Liver (tissue), 9 donors: ENCODE measurements around the gene GMDS. TPM values are rescaled to one million over a fixed set of nuclear protein-coding genes. Genes with fewer than 3 reads are reported as not detected.

Experiments used
- DNase-seq: peaks from one replicate; pipeline ENCODE4 v3.0.0-alpha.2; 2017; ENCODE audit warnings: low spot score
- H3K27ac ChIP-seq, 2 donors: one replicate each; pipeline ENCODE4 v1.7.0; 2013; ENCODE audit warnings: inconsistent platforms in 2 of 2, low read length in 2 of 2, control low read depth in 1 of 2, low read depth in 1 of 2, mild to moderate bottlenecking in 1 of 2
- H3K27me3 ChIP-seq, 4 donors: one replicate each; pipeline versions ENCODE4 v1.6.1 to v1.7.0; 2013; ENCODE audit warnings: low read length in 3 of 4, inconsistent platforms in 1 of 4, mild to moderate bottlenecking in 1 of 4, moderate library complexity in 1 of 4; ENCODE audit not compliant: control insufficient read depth in 4 of 4, insufficient read depth in 4 of 4
- H3K36me3 ChIP-seq, 4 donors: one replicate each; pipeline versions ENCODE4 v1.6.1 to v1.7.0; 2013; ENCODE audit warnings: low read length in 3 of 4, mild to moderate bottlenecking in 3 of 4, low read depth in 1 of 4, moderate library complexity in 1 of 4; ENCODE audit not compliant: control insufficient read depth in 4 of 4, insufficient read depth in 3 of 4
- H3K4me1 ChIP-seq, 4 donors: one replicate each; pipeline versions ENCODE4 v1.6.1 to v1.7.0; 2013; ENCODE audit warnings: low read length in 3 of 4, mild to moderate bottlenecking in 3 of 4, moderate library complexity in 1 of 4; ENCODE audit not compliant: control insufficient read depth in 4 of 4, insufficient read depth in 4 of 4
- H3K4me3 ChIP-seq, 3 donors: one replicate each; pipeline versions ENCODE4 v1.6.1 to v1.7.0; 2013; ENCODE audit warnings: low read length in 3 of 3, control low read depth in 1 of 3, low read depth in 1 of 3, mild to moderate bottlenecking in 1 of 3
- H3K9ac ChIP-seq, 2 donors: one replicate each; pipeline ENCODE4 v1.7.0; 2013; ENCODE audit warnings: low read length in 2 of 2, mild to moderate bottlenecking in 2 of 2, moderate library complexity in 2 of 2, control low read depth in 1 of 2, low read depth in 1 of 2
- H3K9me3 ChIP-seq, 4 donors: one replicate each; pipeline versions ENCODE4 v1.6.1 to v1.7.0; 2013; ENCODE audit warnings: low read length in 3 of 4; ENCODE audit not compliant: control insufficient read depth in 4 of 4
- EGR1 ChIP-seq, 2 donors: IDR thresholded peaks; 2 replicates each; pipeline ENCODE4 v1.6.1; 2016 to 2018; ENCODE audit warnings: antibody characterized with exemption in 2 of 2, low read depth in 2 of 2
- FOXA1 ChIP-seq: IDR thresholded peaks from 2 replicates; pipeline ENCODE4 v1.6.1; 2016; ENCODE audit warnings: antibody characterized with exemption
- HNF4A ChIP-seq, 2 donors: conservative IDR thresholded peaks; 2 replicates each; pipeline ENCODE4 v1.6.1; 2016; ENCODE audit warnings: antibody characterized with exemption in 2 of 2, mild to moderate bottlenecking in 2 of 2
- JUND ChIP-seq, 2 donors: IDR thresholded peaks; 2 replicates each; pipeline ENCODE4 v1.6.1; 2016; ENCODE audit warnings: antibody characterized with exemption in 2 of 2
- NR2F2 ChIP-seq: IDR thresholded peaks from 2 replicates; pipeline ENCODE4 v1.6.1; 2016; ENCODE audit warnings: antibody characterized with exemption
- RAD21 ChIP-seq, 2 donors: IDR thresholded peaks; 2 replicates each; pipeline ENCODE4 v1.6.1; 2016; ENCODE audit warnings: antibody characterized with exemption in 2 of 2, mild to moderate bottlenecking in 2 of 2
- RXRA ChIP-seq, 2 donors: IDR thresholded peaks; 2 replicates each; pipeline ENCODE4 v1.6.1; 2017 to 2018; ENCODE audit warnings: antibody characterized with exemption in 2 of 2, mild to moderate bottlenecking in 1 of 2
- SP1 ChIP-seq: IDR thresholded peaks from 2 replicates; pipeline ENCODE4 v1.6.1; 2018; ENCODE audit warnings: antibody characterized with exemption, mild to moderate bottlenecking
- YY1 ChIP-seq: IDR thresholded peaks from 2 replicates; pipeline ENCODE4 v1.6.1; 2016; ENCODE audit warnings: antibody characterized with exemption, mild to moderate bottlenecking
- ZBTB33 ChIP-seq: IDR thresholded peaks from 2 replicates; pipeline ENCODE4 v1.6.1; 2016; ENCODE audit warnings: antibody characterized with exemption
- WGBS: extraction: QIAGEN DNeasy Blood & Tissue Kit; methylation state at CpG from one replicate; pipeline ENCODE4 v1.1.7; 2013; 5-methylcytosine and 5-hydroxymethylcytosine counted together
- polyA plus RNA-seq, 2 donors: library from polyadenylated mRNA; stranded (reverse) in 1 of 2; unstranded in 1 of 2; fragments of 200-250 nt in 1 of 2; fragments of >200 nt in 1 of 2; fragmentation: Nextera tagmentation in 1 of 2; extraction: Ambion mirVana in 1 of 2; gene quantifications; one replicate each; pipeline versions ENCODE4 v1.2.1 to v1.2.3, GENCODE V29; 2013 to 2015
- total RNA-seq, 2 donors: library from RNA; depleted of rRNA; stranded (reverse); fragments of >200 nt; gene quantifications; one replicate each; pipeline ENCODE4 v1.2.3, GENCODE V29; 2014
- TF ChIP-seq, protein P1 (sequence below): IDR thresholded peaks from 2 replicates; pipeline ENCODE4 v1.6.1; 2016; ENCODE audit warnings: antibody characterized with exemption
- TF ChIP-seq, protein P2 (sequence below): IDR thresholded peaks from 2 replicates; pipeline ENCODE4 v1.6.1; 2016; ENCODE audit warnings: antibody characterized with exemption
- TF ChIP-seq, protein P3 (sequence below): IDR thresholded peaks from 2 replicates; pipeline ENCODE4 v1.6.1; 2016; ENCODE audit warnings: antibody characterized with exemption, mild to moderate bottlenecking
- donor health status: healthy.
- donor health status: healthy.
- donor health status: healthy.
- donor health status: healthy.
- donor health status: healthy.

GMDS gene
- total and polyA plus RNA-seq, 4 donors, result 3.5 to 15.6 (median 13.0) TPM

DNA sequence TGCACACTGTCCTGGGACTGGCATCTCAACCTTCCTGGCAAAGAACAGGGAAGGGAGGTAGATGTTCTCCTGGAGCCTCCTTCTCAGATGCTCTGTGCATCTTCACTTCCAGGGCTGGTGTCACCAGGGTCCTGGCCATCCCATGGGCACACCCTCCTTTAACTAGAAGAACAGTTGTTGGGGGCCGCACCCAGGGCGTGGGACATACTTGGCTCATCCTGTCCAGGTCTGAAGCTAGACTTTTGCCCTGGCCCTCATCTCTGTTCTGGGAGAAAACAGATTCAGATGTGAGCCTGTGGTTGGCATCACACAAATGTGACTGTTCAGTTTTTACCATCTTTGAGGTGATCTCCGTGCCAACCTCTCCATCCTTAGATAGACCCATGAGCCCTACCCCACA, 594.0 kb downstream of the GMDS start:
- no peak for DNase-seq
- Histone ChIP-seq H3K4me1 (no peaks in the 10 kb centered on the region), H3K4me3 (no peak overlapping the region), H3K36me3 (no peaks in the 10 kb centered on the region), H3K9ac (no peak overlapping the region), H3K27me3 (no peaks in the 10 kb centered on the region), H3K9me3 (no peaks in the 10 kb centered on the region), H3K27ac (no peak overlapping the region)
- TF ChIP-seq RAD21 (IDR thresholded peaks at IDR 0.05) (no peak), FOXA1 (no peak), EGR1 (IDR thresholded peaks at IDR 0.05; ENCODE audit: low read depth in 2 of 2) (no peak)
- TF ChIP-seq, protein P1, sequence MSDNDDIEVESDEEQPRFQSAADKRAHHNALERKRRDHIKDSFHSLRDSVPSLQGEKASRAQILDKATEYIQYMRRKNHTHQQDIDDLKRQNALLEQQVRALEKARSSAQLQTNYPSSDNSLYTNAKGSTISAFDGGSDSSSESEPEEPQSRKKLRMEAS, result no peak
- 98% methylated on average over 3 of the region's 3 CpGs for whole genome bisulfite sequencing

- 96% methylated on average over 14 of the region's 14 CpGs for WGBS
- Histone ChIP-seq H3K4me3 (no peak overlapping the region), H3K9ac (no peak overlapping the region), H3K27me3 (no peaks in the 10 kb centered on the region), H3K4me1 (no peaks in the 10 kb centered on the region), H3K27ac (no peak overlapping the region), H3K9me3 (no peaks in the 10 kb centered on the region), H3K36me3 (no peaks in the 10 kb centered on the region)
- no peak for DNase-seq
- TF ChIP-seq YY1, result no peak
- no peak for TF ChIP-seq FOXA1
- TF ChIP-seq NR2F2, result no peak
- no peak for TF ChIP-seq HNF4A (conservative IDR thresholded peaks at IDR 0.05)
- TF ChIP-seq, protein P2, sequence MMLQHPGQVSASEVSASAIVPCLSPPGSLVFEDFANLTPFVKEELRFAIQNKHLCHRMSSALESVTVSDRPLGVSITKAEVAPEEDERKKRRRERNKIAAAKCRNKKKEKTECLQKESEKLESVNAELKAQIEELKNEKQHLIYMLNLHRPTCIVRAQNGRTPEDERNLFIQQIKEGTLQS, result no peak
- TF ChIP-seq JUND (IDR thresholded peaks at IDR 0.05), result no peak
- no peak for TF ChIP-seq RXRA (IDR thresholded peaks at IDR 0.05)
Observed at GRCh38 chr6:1645466-1646185, 599.8 kb downstream of the GMDS start.

DNA sequence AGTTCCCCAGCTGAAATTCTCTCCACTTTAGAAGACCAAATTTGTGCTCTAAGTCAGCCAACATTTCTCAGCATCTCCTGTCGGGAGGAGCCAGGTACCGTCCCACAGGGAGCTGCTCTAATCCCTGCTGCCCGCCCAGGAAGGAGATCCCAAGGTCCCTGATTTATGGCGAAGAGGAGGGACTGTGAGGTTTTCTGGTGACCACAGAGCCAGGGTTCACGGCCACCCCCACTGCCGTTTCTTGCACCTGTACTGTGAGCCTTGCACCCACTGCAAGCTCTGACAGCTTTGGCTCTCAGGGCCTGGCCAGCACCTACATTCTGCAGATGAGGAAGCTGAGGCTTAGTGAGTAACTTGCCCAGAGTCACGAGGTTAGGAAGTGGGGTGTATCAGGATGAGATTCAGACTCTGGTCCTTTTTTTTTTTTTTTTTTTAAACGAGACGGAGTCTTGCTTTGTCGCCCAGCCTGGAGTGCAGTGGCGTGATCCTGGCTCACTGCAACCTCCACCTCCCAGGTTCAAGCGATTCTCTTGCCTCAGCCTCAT, 600.8 kb downstream of the GMDS start:
- Histone ChIP-seq H3K4me3 (no peak overlapping the region), H3K36me3 (no peaks in the 10 kb centered on the region), H3K4me1 (no peaks in the 10 kb centered on the region), H3K9ac (no peak overlapping the region), H3K27me3 (no peaks in the 10 kb centered on the region), H3K9me3 (no peaks in the 10 kb centered on the region), H3K27ac (no peak overlapping the region)
- 83% methylated on average over 12 of the region's 12 CpGs for WGBS
- TF ChIP-seq ZBTB33 (no peak), RXRA (IDR thresholded peaks at IDR 0.05) (no peak), SP1 (no peak), NR2F2 (no peak), JUND (IDR thresholded peaks at IDR 0.05) (no peak), EGR1 (IDR thresholded peaks at IDR 0.05; ENCODE audit: low read depth in 2 of 2) (no peak), YY1 (no peak), RAD21 (IDR thresholded peaks at IDR 0.05) (no peak), HNF4A (conservative IDR thresholded peaks at IDR 0.05) (no peak), FOXA1 (no peak)
- TF ChIP-seq, protein P3, sequence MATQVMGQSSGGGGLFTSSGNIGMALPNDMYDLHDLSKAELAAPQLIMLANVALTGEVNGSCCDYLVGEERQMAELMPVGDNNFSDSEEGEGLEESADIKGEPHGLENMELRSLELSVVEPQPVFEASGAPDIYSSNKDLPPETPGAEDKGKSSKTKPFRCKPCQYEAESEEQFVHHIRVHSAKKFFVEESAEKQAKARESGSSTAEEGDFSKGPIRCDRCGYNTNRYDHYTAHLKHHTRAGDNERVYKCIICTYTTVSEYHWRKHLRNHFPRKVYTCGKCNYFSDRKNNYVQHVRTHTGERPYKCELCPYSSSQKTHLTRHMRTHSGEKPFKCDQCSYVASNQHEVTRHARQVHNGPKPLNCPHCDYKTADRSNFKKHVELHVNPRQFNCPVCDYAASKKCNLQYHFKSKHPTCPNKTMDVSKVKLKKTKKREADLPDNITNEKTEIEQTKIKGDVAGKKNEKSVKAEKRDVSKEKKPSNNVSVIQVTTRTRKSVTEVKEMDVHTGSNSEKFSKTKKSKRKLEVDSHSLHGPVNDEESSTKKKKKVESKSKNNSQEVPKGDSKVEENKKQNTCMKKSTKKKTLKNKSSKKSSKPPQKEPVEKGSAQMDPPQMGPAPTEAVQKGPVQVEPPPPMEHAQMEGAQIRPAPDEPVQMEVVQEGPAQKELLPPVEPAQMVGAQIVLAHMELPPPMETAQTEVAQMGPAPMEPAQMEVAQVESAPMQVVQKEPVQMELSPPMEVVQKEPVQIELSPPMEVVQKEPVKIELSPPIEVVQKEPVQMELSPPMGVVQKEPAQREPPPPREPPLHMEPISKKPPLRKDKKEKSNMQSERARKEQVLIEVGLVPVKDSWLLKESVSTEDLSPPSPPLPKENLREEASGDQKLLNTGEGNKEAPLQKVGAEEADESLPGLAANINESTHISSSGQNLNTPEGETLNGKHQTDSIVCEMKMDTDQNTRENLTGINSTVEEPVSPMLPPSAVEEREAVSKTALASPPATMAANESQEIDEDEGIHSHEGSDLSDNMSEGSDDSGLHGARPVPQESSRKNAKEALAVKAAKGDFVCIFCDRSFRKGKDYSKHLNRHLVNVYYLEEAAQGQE, result no peak
- TF ChIP-seq, protein P1, result no peak
- TF ChIP-seq, protein P2, result no peak
- no peak for DNase-seq
